ENCODE data around the gene GPSM1. TPM values are rescaled to one million over a fixed set of nuclear protein-coding genes. Genes with fewer than 3 reads are reported as not detected.

Gene GPSM1
- total RNA-seq, 1 donor from 2014 or later = 31.7 TPM

DNA sequence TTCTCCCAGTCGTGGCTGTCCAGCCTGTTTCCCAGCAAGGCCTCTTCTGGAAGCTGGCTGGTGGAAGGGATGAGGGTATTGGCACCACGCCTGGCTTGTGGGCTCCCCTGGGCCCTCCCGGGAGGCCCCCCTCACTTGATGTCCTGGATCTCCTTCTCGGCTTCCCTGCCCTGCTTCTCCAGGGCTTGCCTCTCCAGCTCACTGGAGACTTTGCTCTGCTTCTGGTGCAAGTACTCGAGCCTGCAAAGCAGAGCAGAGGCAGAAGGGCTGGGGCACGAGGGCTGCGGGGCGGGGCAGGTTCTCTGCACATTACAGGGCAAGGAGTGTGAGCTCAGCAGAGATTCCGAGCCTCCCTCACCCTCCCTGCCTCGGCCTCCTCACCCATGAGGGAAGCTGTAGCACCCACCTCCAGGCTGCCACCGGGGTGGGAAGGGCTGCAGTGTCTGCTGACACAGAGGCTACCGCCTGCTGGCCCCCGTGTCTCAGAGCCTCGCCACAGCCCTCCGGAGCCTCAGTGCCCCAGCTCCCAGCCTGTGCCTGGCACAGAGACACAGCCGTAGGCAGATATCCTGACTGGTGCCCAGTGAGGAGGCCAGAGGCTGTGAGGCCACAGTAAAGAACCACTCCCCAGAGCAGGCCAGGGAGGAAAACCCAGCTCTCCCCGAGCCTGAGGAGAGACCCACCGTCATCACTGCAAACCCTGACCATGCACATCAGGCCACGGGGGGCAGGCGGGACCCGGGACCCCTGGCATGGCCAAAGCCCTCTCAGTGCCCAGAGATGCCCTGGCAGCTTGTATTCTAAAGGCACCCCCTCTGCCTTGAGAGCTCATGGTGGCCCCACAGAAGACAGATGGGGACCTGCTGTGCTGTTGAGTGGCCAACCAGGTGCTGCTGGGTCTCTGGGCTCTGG lies 65.5 kb downstream of the GPSM1 start:
- Mint-ChIP-seq H3K36me3 (ENCODE audit: low read depth, unreplicated experiment) (peaks cover 34% of the 10 kb centered on the region), H3K27me3 (ENCODE audit: unreplicated experiment) (no peaks in the 10 kb centered on the region), H3K4me3 (ENCODE audit: unreplicated experiment) (no peak overlapping the region), H3K4me1 (ENCODE audit: unreplicated experiment) (no peaks in the 10 kb centered on the region), H3K9me3 (ENCODE audit: unreplicated experiment) (no peaks in the 10 kb centered on the region), H3K27ac (ENCODE audit: unreplicated experiment) (no peak overlapping the region)
- TF ChIP-seq, protein P1, sequence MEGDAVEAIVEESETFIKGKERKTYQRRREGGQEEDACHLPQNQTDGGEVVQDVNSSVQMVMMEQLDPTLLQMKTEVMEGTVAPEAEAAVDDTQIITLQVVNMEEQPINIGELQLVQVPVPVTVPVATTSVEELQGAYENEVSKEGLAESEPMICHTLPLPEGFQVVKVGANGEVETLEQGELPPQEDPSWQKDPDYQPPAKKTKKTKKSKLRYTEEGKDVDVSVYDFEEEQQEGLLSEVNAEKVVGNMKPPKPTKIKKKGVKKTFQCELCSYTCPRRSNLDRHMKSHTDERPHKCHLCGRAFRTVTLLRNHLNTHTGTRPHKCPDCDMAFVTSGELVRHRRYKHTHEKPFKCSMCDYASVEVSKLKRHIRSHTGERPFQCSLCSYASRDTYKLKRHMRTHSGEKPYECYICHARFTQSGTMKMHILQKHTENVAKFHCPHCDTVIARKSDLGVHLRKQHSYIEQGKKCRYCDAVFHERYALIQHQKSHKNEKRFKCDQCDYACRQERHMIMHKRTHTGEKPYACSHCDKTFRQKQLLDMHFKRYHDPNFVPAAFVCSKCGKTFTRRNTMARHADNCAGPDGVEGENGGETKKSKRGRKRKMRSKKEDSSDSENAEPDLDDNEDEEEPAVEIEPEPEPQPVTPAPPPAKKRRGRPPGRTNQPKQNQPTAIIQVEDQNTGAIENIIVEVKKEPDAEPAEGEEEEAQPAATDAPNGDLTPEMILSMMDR (IDR thresholded peaks at IDR 0.05; ENCODE audit: unreplicated experiment) = no peak
- DNase-seq (ENCODE audit: low spot score) = no peak

DNA sequence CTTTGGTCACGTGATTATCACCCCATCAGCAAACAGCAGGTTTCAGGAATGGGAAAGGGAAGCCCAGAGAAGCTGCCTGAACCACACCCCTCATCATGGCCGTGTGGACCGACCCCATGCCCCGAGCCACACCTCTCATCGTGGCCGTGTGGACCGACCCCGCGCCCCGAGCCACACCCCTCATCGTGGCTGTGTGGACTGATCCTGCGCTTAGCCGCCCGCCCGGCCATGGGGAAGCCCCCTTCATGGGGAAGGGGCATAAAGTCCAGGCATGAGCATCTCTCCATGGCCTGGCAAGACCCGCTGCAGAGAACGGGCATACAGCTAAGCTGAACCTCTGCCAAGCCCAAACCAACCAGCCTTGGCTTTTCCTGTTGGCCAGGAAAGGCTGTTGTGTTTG lies 66.2 kb downstream of the GPSM1 start:
- TF ChIP-seq, protein P1 (IDR thresholded peaks at IDR 0.05; ENCODE audit: unreplicated experiment) = no peak
- H3K9me3 Mint-ChIP-seq (ENCODE audit: unreplicated experiment) = no peaks in the 10 kb centered on the region
- no peak overlapping the region for H3K27ac Mint-ChIP-seq (ENCODE audit: unreplicated experiment)
- no peaks in the 10 kb centered on the region for H3K27me3 Mint-ChIP-seq (ENCODE audit: unreplicated experiment)
- H3K4me3 Mint-ChIP-seq (ENCODE audit: unreplicated experiment) = no peak overlapping the region
- H3K36me3 Mint-ChIP-seq (ENCODE audit: low read depth, unreplicated experiment) = peaks cover 31% of the 10 kb centered on the region
- H3K4me1 Mint-ChIP-seq (ENCODE audit: unreplicated experiment) = no peaks in the 10 kb centered on the region
- no peak for DNase-seq (ENCODE audit: low spot score)

DNA sequence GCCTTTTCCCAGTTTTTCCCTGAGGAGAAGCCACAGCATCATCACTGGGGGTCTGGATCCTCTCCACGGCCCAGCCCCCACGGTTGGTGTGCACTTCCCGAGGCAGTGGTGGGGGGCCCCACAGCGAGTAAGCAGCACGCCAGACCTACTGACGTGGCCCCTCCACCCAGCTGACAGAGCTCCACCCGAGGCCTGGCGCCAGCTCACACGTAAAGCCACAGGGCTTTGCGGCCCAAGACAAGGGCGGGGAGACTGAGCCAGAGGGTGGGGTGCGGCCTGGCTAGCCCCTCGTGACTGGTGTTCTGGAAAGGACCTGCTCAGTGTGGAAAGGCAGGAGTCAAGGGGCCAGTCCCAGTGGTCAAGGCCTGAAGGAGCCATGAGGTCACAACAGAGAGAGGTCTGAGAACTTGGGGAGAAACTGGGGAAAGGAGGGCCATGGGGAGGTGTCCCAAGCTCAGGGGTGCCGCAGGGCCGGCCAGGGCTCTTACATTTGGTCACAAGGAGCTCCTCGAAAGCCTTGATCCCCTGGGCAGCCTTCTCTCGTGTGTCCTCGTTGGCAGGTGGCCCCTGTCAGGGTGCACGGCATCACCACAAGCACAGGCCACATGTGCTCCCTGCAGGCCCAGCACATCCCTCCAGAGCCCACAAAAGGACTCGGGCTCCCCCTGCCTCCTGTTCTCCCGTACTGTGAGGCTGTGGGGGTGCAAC lies 67.1 kb downstream of the GPSM1 start:
- DNase-seq (ENCODE audit: low spot score) = no peak
- Mint-ChIP-seq H3K36me3 (ENCODE audit: low read depth, unreplicated experiment) (peaks cover 29% of the 10 kb centered on the region), H3K27me3 (ENCODE audit: unreplicated experiment) (peaks cover 7% of the 10 kb centered on the region), H3K4me3 (ENCODE audit: unreplicated experiment) (no peak overlapping the region), H3K4me1 (ENCODE audit: unreplicated experiment) (peaks cover 7% of the 10 kb centered on the region), H3K9me3 (ENCODE audit: unreplicated experiment) (no peaks in the 10 kb centered on the region), H3K27ac (ENCODE audit: unreplicated experiment) (no peak overlapping the region)
- TF ChIP-seq, protein P1 (IDR thresholded peaks at IDR 0.05; ENCODE audit: unreplicated experiment) = no peak

DNA sequence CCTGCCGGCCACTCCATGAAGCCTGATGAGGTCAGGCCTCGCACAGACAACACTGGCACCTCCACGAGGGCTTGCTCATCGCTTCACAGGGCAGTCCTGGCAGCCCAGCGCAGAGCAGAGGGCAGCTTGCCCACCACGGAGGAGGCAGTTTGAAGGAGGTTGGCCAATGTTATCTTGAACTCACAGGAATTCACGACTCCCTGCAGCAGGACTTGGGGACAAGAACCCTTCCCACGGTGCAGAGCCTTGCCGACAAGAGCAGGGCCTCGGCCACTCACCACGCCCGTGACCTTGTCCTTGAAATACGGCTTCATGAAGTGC lies 67.6 kb downstream of the GPSM1 start:
- Mint-ChIP-seq H3K27me3 (ENCODE audit: unreplicated experiment) (peaks cover 7% of the 10 kb centered on the region), H3K4me3 (ENCODE audit: unreplicated experiment) (peak overlapping the region; percentile 69), H3K27ac (ENCODE audit: unreplicated experiment) (no peak overlapping the region), H3K4me1 (ENCODE audit: unreplicated experiment) (peaks cover 7% of the 10 kb centered on the region), H3K9me3 (ENCODE audit: unreplicated experiment) (no peaks in the 10 kb centered on the region), H3K36me3 (ENCODE audit: low read depth, unreplicated experiment) (peaks cover 25% of the 10 kb centered on the region)
- DNase-seq (ENCODE audit: low spot score) = no peak
- TF ChIP-seq, protein P1 (IDR thresholded peaks at IDR 0.05; ENCODE audit: unreplicated experiment) = no peak
